Natural killer cell (primary cell): Measurements from ENCODE around the gene CCL4L2. TPM values are rescaled to one million over a fixed set of nuclear protein-coding genes. Genes with fewer than 3 reads are reported as not detected.
"Not testable (repeated sequence)": the region's sequence is repeated elsewhere in the genome, so short reads cannot be mapped to it uniquely, and the experiment has no call there.

Experiments used
- ATAC-seq, 3 donors: fragments of 150-1000 bp in 2 of 3; fragments of 200-7000 bp in 1 of 3; cut with Tn5 transposase; 1 replicate in 1 of 3; 2 replicates in 2 of 3; pipeline ENCODE4 v1.10.0; 2021; ENCODE audit warnings: mild to moderate bottlenecking in 2 of 3, moderate library complexity in 2 of 3
- DNase-seq, 2 donors: peaks; one replicate each; pipeline versions ENCODE4 v3.0.0 to v3.0.0-alpha.2; 2013 to 2021; ENCODE audit warnings: mixed read lengths in 1 of 2
- H3K27ac ChIP-seq: one replicate; pipeline ENCODE4 v1.5.1; 2013; ENCODE audit warnings: mild to moderate bottlenecking, low read length
- H3K27me3 ChIP-seq: one replicate; pipeline ENCODE4 v1.6.1; 2013; ENCODE audit warnings: low read length; ENCODE audit not compliant: control insufficient read depth, insufficient read depth
- H3K36me3 ChIP-seq: one replicate; pipeline ENCODE4 v1.6.1; 2013; ENCODE audit warnings: low read length; ENCODE audit not compliant: control insufficient read depth, insufficient read depth
- H3K4me1 ChIP-seq: one replicate; pipeline ENCODE4 v1.6.1; 2013; ENCODE audit warnings: low read length; ENCODE audit not compliant: control insufficient read depth, insufficient read depth
- H3K4me3 ChIP-seq: one replicate; pipeline ENCODE4 v1.5.1; 2013; ENCODE audit warnings: low read length
- H3K9me3 ChIP-seq: one replicate; pipeline ENCODE4 v1.6.1; 2013; ENCODE audit warnings: low read length; ENCODE audit not compliant: control insufficient read depth, insufficient read depth
- H3K27ac Mint-ChIP-seq, 2 donors: one replicate each; pipeline ENCODE4 v1.8.0; 2022; ENCODE audit warnings: mild to moderate bottlenecking in 2 of 2, mixed read lengths in 2 of 2, moderate library complexity in 1 of 2
- H3K27me3 Mint-ChIP-seq, 2 donors: one replicate each; pipeline ENCODE4 v1.8.0; 2022; ENCODE audit warnings: low read depth in 2 of 2, mixed read lengths in 2 of 2
- H3K36me3 Mint-ChIP-seq: one replicate; pipeline ENCODE4 v1.8.0; 2022; ENCODE audit warnings: mixed read lengths
- H3K4me1 Mint-ChIP-seq, 2 donors: one replicate each; pipeline ENCODE4 v1.8.0; 2022; ENCODE audit warnings: mixed read lengths in 2 of 2
- H3K4me3 Mint-ChIP-seq: one replicate; pipeline ENCODE4 v1.8.0; 2022; ENCODE audit warnings: mild to moderate bottlenecking, moderate library complexity, mixed read lengths
- H3K9me3 Mint-ChIP-seq, 2 donors: one replicate each; pipeline ENCODE4 v1.8.0; 2022; ENCODE audit warnings: mixed read lengths in 2 of 2
- WGBS: methylation state at CpG from one replicate; pipeline ENCODE4 v1.1.7; 2013; ENCODE audit warnings: missing lambda C conversion rate; ENCODE audit not compliant: insufficient coverage; 5-methylcytosine and 5-hydroxymethylcytosine counted together
- intact Hi-C: fragments of 100-400 bp; cut with micrococcal nuclease; formaldehyde crosslinking; loops from one replicate; pipeline ENCODE4 v1.14.2; 2022
- total RNA-seq, 4 donors: library from RNA; stranded (reverse); fragments of 120-200 nt in 1 of 4; gene quantifications; one replicate each; pipeline versions ENCODE4 v1.2.3 to v1.2.4, GENCODE V29; 2013 to 2022
- TF ChIP-seq, protein P1 (sequence below): fragments of 200-600 bp; IDR thresholded peaks from one replicate; pipeline ENCODE4 v1.8.0; 2022; ENCODE audit warnings: antibody characterized with exemption

CCL4L2 gene
- total RNA-seq, 3 donors from 2014 or later (not counting 1 experiment from before 2014, with no cell fraction given): 23.7 to 31.2 (median 25.4) TPM

GRCh38 chr17:36196131-36196486, 14.8 kb upstream of the CCL4L2 start:
- H3K4me1 Mint-ChIP-seq: peaks cover 88% of the 10 kb centered on the region in 2 donors

GRCh38 chr17:36197387-36197703, 13.5 kb upstream of the CCL4L2 start:
- intact Hi-C loops: loop anchor here (5.0 kb wide), 2 partner anchors 300 to 955 kb away; partner anchors contain the start of gene SLFN5
- H3K4me1 ChIP-seq: peaks cover 68% of the 10 kb centered on the region
- peak overlapping the region; percentile 31 for H3K27ac ChIP-seq
- H3K4me3 ChIP-seq: no peak overlapping the region
- no peaks in the 10 kb centered on the region for H3K27me3 ChIP-seq
- no peaks in the 10 kb centered on the region for H3K27me3 Mint-ChIP-seq
- no peaks in the 10 kb centered on the region for H3K9me3 Mint-ChIP-seq
- peak overlapping the region; percentile 90 for H3K4me3 Mint-ChIP-seq
- H3K9me3 ChIP-seq: no peaks in the 10 kb centered on the region
- peaks cover 87 to 88% of the 10 kb centered on the region in 2 donors for H3K4me1 Mint-ChIP-seq
- whole genome bisulfite sequencing: 66% methylated on average over 4 of the region's 4 CpGs
- H3K36me3 Mint-ChIP-seq: no peaks in the 10 kb centered on the region
- ATAC-seq: no peak
- H3K36me3 ChIP-seq: peaks cover 4% of the 10 kb centered on the region
- H3K27ac Mint-ChIP-seq: peak overlapping the region; percentile 95 to 96
- DNase-seq: peak in 1 of 2 donors; percentile 47
- TF ChIP-seq, protein P1, sequence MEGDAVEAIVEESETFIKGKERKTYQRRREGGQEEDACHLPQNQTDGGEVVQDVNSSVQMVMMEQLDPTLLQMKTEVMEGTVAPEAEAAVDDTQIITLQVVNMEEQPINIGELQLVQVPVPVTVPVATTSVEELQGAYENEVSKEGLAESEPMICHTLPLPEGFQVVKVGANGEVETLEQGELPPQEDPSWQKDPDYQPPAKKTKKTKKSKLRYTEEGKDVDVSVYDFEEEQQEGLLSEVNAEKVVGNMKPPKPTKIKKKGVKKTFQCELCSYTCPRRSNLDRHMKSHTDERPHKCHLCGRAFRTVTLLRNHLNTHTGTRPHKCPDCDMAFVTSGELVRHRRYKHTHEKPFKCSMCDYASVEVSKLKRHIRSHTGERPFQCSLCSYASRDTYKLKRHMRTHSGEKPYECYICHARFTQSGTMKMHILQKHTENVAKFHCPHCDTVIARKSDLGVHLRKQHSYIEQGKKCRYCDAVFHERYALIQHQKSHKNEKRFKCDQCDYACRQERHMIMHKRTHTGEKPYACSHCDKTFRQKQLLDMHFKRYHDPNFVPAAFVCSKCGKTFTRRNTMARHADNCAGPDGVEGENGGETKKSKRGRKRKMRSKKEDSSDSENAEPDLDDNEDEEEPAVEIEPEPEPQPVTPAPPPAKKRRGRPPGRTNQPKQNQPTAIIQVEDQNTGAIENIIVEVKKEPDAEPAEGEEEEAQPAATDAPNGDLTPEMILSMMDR: no peak

More at GRCh38 chr17:36196131-36196486, 14.8 kb upstream of the CCL4L2 start:
- H3K36me3 ChIP-seq: peaks cover 4% of the 10 kb centered on the region
- peak overlapping the region; percentile 90 for H3K4me3 Mint-ChIP-seq
- no peak for ATAC-seq
- no peaks in the 10 kb centered on the region for H3K9me3 Mint-ChIP-seq
- no peaks in the 10 kb centered on the region for H3K9me3 ChIP-seq
- H3K27me3 ChIP-seq: no peaks in the 10 kb centered on the region
- peaks cover 68% of the 10 kb centered on the region for H3K4me1 ChIP-seq
- H3K27me3 Mint-ChIP-seq: no peaks in the 10 kb centered on the region
- intact Hi-C loops: loop anchor here (1.0 to 5.0 kb wide), 4 partner anchors 8 to 954 kb away; partner anchors contain the start of gene SLFN5
- no peak for DNase-seq
- 50% methylated on average over 2 of the region's 3 CpGs for WGBS
- no peaks in the 10 kb centered on the region for H3K36me3 Mint-ChIP-seq
- H3K4me3 ChIP-seq: no peak overlapping the region
- H3K27ac Mint-ChIP-seq: peak overlapping the region; percentile 95 to 96
- H3K27ac ChIP-seq: peak overlapping the region; percentile 31
- TF ChIP-seq, protein P1: no peak

DNA sequence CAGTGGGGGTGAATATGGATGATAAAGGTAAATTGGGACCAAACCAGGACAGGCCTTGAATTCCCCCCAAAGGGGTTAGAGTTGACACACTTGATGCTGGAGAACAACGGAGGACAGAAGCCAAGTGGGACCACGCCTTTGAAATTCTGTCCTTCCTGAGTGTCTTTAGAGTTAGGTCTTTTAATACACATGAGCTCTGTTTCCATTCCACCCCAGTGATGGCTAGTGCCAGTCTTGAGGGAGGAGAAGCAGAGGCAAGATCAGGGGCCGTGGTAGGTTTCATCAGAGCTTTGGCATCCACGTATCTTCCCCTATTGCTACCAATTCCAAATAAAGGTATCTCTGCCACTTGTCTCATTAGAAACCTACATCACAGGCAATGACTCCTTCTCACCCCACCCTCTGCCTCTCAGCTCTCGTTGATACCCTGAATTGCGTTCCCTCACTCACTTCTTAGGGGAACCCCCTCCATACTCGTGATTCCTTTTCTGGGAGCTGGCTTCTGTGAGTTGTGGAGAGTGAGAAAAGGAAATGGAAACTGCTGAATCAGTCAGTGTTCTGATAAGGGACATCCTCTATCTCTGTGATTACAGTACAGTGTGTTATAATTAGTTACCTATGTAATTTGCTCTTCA, 11.9 kb upstream of the CCL4L2 start:
- no peaks in the 10 kb centered on the region for H3K9me3 ChIP-seq
- Mint-ChIP-seq H3K4me3 (peak overlapping the region; percentile 63), H3K4me1 (peaks cover 81 to 84% of the 10 kb centered on the region in 2 donors), H3K27me3 (no peaks in the 10 kb centered on the region), H3K27ac (peak overlapping the region; percentile 89 to 95), H3K9me3 (no peaks in the 10 kb centered on the region), H3K36me3 (no peaks in the 10 kb centered on the region)
- peaks cover 72% of the 10 kb centered on the region for H3K4me1 ChIP-seq
- peaks cover 4% of the 10 kb centered on the region for H3K36me3 ChIP-seq
- TF ChIP-seq, protein P1: no peak
- 90% methylated on average over 3 of the region's 7 CpGs for WGBS
- ATAC-seq (peak; percentile 36 to 61 (median 57)), DNase-seq (peak; percentile 59 to 80)
- intact Hi-C loops: loop anchor here (1.0 to 5.0 kb wide), 4 partner anchors 9 to 957 kb away; partner anchors contain the start of gene SLFN5
- no peaks in the 10 kb centered on the region for H3K27me3 ChIP-seq
- H3K4me3 ChIP-seq: no peak overlapping the region
- no peak overlapping the region for H3K27ac ChIP-seq

- H3K27me3 Mint-ChIP-seq, H3K4me3 Mint-ChIP-seq, ATAC-seq, DNase-seq, H3K9me3 Mint-ChIP-seq, H3K27ac ChIP-seq, intact Hi-C loops, H3K9me3 ChIP-seq, H3K4me3 ChIP-seq, H3K36me3 ChIP-seq, H3K36me3 Mint-ChIP-seq, H3K27me3 ChIP-seq: not testable (repeated sequence)
- H3K4me1 ChIP-seq: peaks cover 67% of the 10 kb centered on the region
- peak overlapping the region in 1 of 2 donors; percentile 74 for H3K27ac Mint-ChIP-seq
- H3K4me1 Mint-ChIP-seq: peaks cover 72 to 75% of the 10 kb centered on the region in 2 donors
- WGBS: 100% methylated on average over 1 of the region's 4 CpGs
Measured at GRCh38 chr17:36201102-36201501, 9.8 kb upstream of the CCL4L2 start.

GRCh38 chr17:36201506-36201905, 9.4 kb upstream of the CCL4L2 start:
- H3K27me3 ChIP-seq, H3K27ac ChIP-seq, H3K9me3 ChIP-seq, H3K4me3 ChIP-seq, H3K36me3 Mint-ChIP-seq, H3K27me3 Mint-ChIP-seq, H3K36me3 ChIP-seq, intact Hi-C loops, H3K9me3 Mint-ChIP-seq: not testable (repeated sequence)
- H3K4me1 Mint-ChIP-seq: peaks cover 72 to 75% of the 10 kb centered on the region in 2 donors
- peaks cover 67% of the 10 kb centered on the region for H3K4me1 ChIP-seq
- WGBS: 60% methylated on average over 8 of the region's 8 CpGs
- peak overlapping the region; percentile 41 for H3K4me3 Mint-ChIP-seq
- peak in 1 of 3 donors; percentile 46 for ATAC-seq
- H3K27ac Mint-ChIP-seq: peak overlapping the region; percentile 39 to 74
- DNase-seq: peak in 1 of 2 donors; percentile 36
